ENCODE measurements around the gene GPR161.

- TF ChIP-seq POLR2AphosphoS5 (IDR thresholded peaks at IDR 0.05; ENCODE audit: low read depth) (no peak), CTCF (conservative IDR thresholded peaks at IDR 0.05; ENCODE audit: low read depth in 2 of 2) (no peak), EZH2 (IDR thresholded peaks at IDR 0.05; ENCODE audit: low read depth, unreplicated experiment) (no peak), REST (IDR thresholded peaks at IDR 0.05; ENCODE audit: unreplicated experiment) (no peak), NANOG (IDR thresholded peaks at IDR 0.05; ENCODE audit: borderline replicate concordance) (no peak)
These were observed 20.9 kb upstream of the GPR161 start for GRCh38 chr1:168157638-168158037.
